Measurements from ENCODE around the gene CTXN1.
A peak's percentile ranks its signal among the peaks of the same experiment; 100 is the strongest.
"Not testable (repeated sequence)": the region's sequence is repeated elsewhere in the genome, so short reads cannot be mapped to it uniquely, and the experiment has no call there.

The CTXN1 gene

DNA sequence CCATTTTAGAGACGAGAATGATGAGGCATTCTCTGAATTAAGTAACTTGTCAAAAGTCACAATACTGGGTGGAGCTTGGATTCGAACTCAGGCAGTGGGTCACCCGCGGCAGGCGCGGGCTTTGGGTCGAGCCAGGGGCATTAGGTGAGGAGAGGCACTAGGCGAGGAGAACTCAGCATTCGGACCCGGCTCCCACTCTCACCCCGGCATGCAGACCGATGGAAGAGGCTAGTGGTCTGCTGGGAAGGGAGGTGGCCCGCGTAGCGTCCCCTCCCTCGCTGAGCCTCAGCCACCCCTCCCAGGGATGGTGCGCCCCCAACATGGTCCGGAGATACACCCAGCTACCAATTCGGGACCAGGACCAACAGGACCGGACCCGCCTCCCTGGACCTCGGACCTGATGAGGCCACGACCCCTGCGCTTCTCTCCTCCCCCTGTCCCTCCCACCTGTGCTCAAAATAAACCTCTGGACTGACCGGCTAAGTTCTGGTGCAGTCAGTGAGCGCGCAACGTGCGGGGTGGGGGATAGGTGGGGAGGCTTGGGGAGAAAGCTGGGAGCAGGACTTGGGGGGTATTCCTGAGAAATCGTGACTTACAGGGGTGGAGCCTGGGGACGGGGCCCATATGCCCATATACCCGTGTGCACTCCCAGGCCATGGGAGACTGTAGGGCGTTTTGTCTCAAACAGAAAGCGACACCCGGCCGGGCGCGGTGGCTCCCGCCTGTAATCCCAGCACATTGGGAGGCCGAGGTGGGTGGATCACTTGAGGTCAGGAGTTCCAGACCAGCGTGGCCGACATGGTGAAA, 7.1 kb downstream of the CTXN1 start:
- Histone ChIP-seq H3K36me3 (peaks cover 9 to 20% (median 14%) of the 10 kb centered on the region in 3 donors), H3K27me3 (peaks cover 0 to 52% of the 10 kb centered on the region in 2 donors), H3K4me3 (no peak overlapping the region), H3K9me3 (no peaks in the 10 kb centered on the region), H3K4me1 (peaks cover 4 to 75% (median 67%) of the 10 kb centered on the region in 4 donors), H3K27ac (no peak overlapping the region)
- TF ChIP-seq CTCF (IDR thresholded peaks at IDR 0.05) = no peak
- DNase-seq = no peak
- intact Hi-C loops (cut with DNase I; ENCODE audit: low total_unique reads) = loop anchor here (5.0 kb wide), 1 partner anchor 83 kb away; no protein-coding TSS in a partner anchor

- peaks cover 4 to 69% (median 62%) of the 10 kb centered on the region in 4 donors for H3K4me1 ChIP-seq
- peaks cover 9 to 22% (median 15%) of the 10 kb centered on the region in 3 donors for H3K36me3 ChIP-seq
- peak overlapping the region; percentile 42 to 59 for H3K27ac ChIP-seq
- H3K27me3 ChIP-seq = peaks cover 0 to 52% of the 10 kb centered on the region in 2 donors
- TF ChIP-seq CTCF (IDR thresholded peaks at IDR 0.05) = peak in 1 of 2 experiments; percentile 4
- H3K9me3 ChIP-seq, DNase-seq: not testable (repeated sequence)
- intact Hi-C loops (cut with DNase I; ENCODE audit: low total_unique reads) = loop anchor here (5.0 kb wide), 1 partner anchor 84 kb away; no protein-coding TSS in a partner anchor
- H3K4me3 ChIP-seq = peak overlapping the region in 1 of 2 donors; percentile 52
Measured at GRCh38 chr19:7918062-7918614, 7.8 kb downstream of the CTXN1 start.

- peak in 1 of 2 donors; percentile 75 for DNase-seq
- intact Hi-C loops (cut with DNase I; ENCODE audit: low total_unique reads) = loop anchor here (5.0 kb wide), 1 partner anchor 85 kb away; no protein-coding TSS in a partner anchor
- peak overlapping the region; percentile 34 to 52 for H3K4me3 ChIP-seq
- peak; percentile 52 to 65 for TF ChIP-seq CTCF (IDR thresholded peaks at IDR 0.05)
- peaks cover 8 to 22% (median 16%) of the 10 kb centered on the region in 3 donors for H3K36me3 ChIP-seq
- peaks cover 4 to 62% (median 55%) of the 10 kb centered on the region in 4 donors for H3K4me1 ChIP-seq
- H3K9me3 ChIP-seq = no peaks in the 10 kb centered on the region
- H3K27ac ChIP-seq = peak overlapping the region; percentile 42 to 59
- H3K27me3 ChIP-seq = peaks cover 0 to 58% of the 10 kb centered on the region in 2 donors
Measured at GRCh38 chr19:7917267-7918061, 8.5 kb downstream of the CTXN1 start.

DNA sequence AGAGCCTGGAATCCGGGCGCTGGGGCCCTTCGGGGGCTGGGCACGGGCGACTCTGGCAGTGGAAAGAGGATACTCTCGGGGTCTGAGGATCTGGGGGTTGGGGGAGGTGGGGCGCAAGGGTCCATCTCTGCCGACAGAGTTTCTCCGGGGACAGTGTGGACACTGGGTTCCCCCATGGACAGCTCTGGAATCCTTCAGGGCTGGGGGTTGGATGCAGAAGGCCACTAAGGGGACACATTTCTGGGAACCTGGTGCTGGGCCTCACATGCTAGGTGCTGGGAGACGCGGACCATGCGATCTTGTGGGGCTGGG, 9.0 kb downstream of the CTXN1 start:
- peak overlapping the region; percentile 42 to 59 for H3K27ac ChIP-seq
- H3K9me3 ChIP-seq = no peaks in the 10 kb centered on the region
- DNase-seq = no peak
- H3K4me3 ChIP-seq = peak overlapping the region; percentile 34 to 52
- no peak for TF ChIP-seq CTCF (IDR thresholded peaks at IDR 0.05)
- intact Hi-C loops (cut with DNase I; ENCODE audit: low total_unique reads) = loop anchor here (5.0 kb wide), 1 partner anchor 85 kb away; no protein-coding TSS in a partner anchor
- peaks cover under 1 to 56% (median 49%) of the 10 kb centered on the region in 4 donors for H3K4me1 ChIP-seq
- peaks cover 0 to 63% of the 10 kb centered on the region in 2 donors for H3K27me3 ChIP-seq
- peaks cover 10 to 22% (median 16%) of the 10 kb centered on the region in 3 donors for H3K36me3 ChIP-seq
